Measurements from ENCODE around the gene FKBP6. TPM values are rescaled to one million over a fixed set of nuclear protein-coding genes. Genes with fewer than 3 reads are reported as not detected.
"Not testable (repeated sequence)": the region's sequence is repeated elsewhere in the genome, so short reads cannot be mapped to it uniquely, and the experiment has no call there.

The FKBP6 gene, protein sequence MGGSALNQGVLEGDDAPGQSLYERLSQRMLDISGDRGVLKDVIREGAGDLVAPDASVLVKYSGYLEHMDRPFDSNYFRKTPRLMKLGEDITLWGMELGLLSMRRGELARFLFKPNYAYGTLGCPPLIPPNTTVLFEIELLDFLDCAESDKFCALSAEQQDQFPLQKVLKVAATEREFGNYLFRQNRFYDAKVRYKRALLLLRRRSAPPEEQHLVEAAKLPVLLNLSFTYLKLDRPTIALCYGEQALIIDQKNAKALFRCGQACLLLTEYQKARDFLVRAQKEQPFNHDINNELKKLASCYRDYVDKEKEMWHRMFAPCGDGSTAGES
- total RNA-seq, result not detected

DNA sequence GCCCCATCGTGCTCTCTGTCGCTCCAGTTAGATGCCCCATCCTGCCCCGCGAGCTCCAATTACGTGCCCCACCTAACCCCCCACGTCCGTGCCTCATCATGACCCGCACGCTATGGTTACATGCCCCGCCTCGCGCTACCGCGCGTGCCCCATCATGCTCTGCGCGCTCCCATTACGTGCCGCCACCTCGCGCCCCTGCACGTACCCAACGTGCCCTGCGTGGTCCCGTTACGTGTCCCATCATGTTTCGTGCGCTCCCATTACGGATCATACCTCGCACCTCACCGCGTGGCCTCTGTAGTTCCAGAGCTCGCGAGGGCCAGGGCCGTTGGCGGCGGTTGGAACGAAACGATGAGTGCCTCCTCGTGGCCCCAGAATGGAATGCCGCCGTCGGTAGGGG, at the start of gene FKBP6, which contains the start of gene TRIM50:
Gene FKBP6 (plus strand): TSS at position 240 of the 400 bp plus-strand sequence. CDS start 268 bp downstream, outside the sequence.
Gene TRIM50 (minus strand): TSS at position 161 of the 400 bp plus-strand sequence. CDS start 3,295 bp downstream, outside the sequence.
- H3K27me3 ChIP-seq; H3K36me3 ChIP-seq; H3K4me3 ChIP-seq; intact Hi-C loops (cut with DNase I); DNase-seq (ENCODE audit: low spot score in 2 of 2); H3K9me3 ChIP-seq; H3K27ac ChIP-seq; H3K4me1 ChIP-seq: not testable (repeated sequence)

DNA sequence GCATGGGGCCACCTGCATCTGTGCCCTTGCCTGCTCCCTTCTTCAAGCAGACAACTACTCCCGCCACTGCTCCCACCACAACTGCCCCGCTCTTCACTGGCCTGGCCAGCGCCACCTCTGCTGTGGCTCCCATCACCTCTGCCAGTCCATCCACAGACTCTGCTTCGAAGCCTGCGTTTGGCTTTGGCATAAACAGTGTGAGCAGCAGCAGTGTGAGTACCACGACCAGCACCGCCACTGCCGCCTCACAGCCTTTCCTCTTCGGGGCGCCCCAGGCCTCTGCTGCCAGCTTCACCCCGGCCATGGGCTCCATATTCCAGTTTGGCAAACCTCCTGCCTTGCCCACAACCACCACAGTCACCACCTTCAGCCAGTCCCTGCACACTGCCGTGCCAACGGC, 30.7 kb upstream of the FKBP6 start:
- H3K9me3 ChIP-seq; H3K27me3 ChIP-seq; H3K36me3 ChIP-seq; intact Hi-C loops (cut with DNase I); DNase-seq (ENCODE audit: low spot score in 2 of 2); H3K27ac ChIP-seq; H3K4me3 ChIP-seq; H3K4me1 ChIP-seq: not testable (repeated sequence)

DNA sequence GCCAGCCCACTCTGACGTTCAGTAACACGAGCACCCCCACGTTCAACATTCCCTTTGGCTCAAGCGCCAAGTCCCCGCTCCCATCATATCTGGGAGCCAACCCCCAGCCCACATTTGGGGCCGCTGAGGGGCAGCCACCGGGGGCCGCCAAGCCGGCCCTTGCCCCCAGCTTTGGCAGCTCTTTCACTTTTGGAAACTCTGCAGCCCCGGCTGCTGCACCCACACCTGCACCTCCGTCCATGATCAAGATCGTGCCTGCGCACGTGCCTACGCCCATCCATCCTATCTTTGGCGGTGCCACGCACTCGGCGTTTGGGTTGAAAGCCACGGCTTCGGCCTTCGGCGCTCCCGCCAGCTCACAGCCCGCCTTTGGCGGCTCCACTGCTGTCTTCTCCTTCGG, 30.3 kb upstream of the FKBP6 start:
- H3K36me3 ChIP-seq; H3K27me3 ChIP-seq; H3K4me1 ChIP-seq; H3K27ac ChIP-seq; H3K9me3 ChIP-seq; intact Hi-C loops (cut with DNase I); H3K4me3 ChIP-seq; DNase-seq (ENCODE audit: low spot score in 2 of 2): not testable (repeated sequence)

DNA sequence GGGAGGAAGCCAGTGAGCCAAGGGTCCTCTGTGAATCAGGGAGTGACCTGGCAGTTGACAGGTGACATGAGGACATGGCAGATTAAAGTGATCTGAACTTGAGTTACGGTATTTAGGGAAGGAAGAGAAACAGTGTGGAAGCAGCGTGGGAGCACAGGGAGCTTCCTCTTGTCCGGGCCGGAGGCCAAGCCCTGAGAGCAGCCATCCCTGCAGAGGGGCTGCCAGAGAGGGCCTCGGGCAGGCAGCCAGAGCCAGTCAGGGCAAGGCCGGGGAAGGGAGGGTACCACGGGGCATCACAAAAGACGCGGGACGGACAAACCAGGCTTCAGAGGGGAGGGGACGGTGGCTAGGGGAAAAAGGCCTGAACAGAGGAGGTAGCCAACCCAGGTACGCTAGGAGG, 28.1 kb upstream of the FKBP6 start:
- H3K4me3 ChIP-seq; H3K27ac ChIP-seq; H3K9me3 ChIP-seq; DNase-seq (ENCODE audit: low spot score in 2 of 2); H3K27me3 ChIP-seq; intact Hi-C loops (cut with DNase I); H3K4me1 ChIP-seq: not testable (repeated sequence)
- H3K36me3 ChIP-seq, result peaks cover 20 to 21% of the 10 kb centered on the region in 2 donors

DNA sequence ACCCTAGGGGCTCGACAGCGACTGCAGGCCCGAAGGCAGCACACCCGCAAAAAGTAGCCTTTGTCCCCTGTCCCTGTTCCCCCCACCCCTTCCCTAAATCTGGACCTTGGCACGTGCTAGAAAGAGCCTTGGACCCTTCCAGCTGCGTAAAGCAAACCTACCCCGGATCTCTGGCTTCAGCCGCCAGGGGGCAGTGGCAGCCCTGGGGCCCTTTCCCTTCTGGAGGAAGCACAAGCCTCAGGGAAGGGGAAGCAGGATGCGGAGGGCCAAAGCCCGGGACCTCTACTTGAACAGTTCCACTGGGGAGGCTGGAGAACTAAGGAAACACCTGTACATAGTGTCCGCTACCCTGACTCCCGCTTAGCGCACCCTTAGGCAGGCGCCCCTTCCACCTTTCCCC, 26.9 kb upstream of the FKBP6 start:
- DNase-seq (ENCODE audit: low spot score in 2 of 2); H3K4me1 ChIP-seq; intact Hi-C loops (cut with DNase I); H3K4me3 ChIP-seq; H3K27me3 ChIP-seq; H3K9me3 ChIP-seq; H3K27ac ChIP-seq: not testable (repeated sequence)
- peaks cover 20 to 29% of the 10 kb centered on the region in 2 donors for H3K36me3 ChIP-seq

DNA sequence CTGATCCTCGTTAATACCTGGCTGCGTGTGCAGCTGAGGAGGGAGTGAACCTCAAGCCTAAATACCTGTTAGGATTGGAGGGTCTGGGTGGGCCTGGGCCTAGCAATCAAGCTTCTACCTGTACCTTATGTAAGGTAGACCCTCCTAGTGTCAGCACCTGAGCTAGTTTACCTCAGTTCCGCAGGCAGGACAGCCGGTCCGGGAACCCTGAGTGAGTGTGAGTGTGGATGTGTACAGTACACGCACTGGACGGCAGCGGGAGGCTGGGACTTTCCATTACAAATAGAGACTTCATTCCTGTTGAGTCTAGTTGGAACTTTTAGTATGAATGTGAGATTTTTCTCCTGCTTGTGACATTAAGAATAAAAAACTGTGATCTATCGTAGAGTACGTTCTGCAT, 25.1 kb upstream of the FKBP6 start:
- DNase-seq (ENCODE audit: low spot score in 2 of 2), result peak in 1 of 2 donors; percentile 25
- H3K27ac ChIP-seq; intact Hi-C loops (cut with DNase I): not testable (repeated sequence)

DNA sequence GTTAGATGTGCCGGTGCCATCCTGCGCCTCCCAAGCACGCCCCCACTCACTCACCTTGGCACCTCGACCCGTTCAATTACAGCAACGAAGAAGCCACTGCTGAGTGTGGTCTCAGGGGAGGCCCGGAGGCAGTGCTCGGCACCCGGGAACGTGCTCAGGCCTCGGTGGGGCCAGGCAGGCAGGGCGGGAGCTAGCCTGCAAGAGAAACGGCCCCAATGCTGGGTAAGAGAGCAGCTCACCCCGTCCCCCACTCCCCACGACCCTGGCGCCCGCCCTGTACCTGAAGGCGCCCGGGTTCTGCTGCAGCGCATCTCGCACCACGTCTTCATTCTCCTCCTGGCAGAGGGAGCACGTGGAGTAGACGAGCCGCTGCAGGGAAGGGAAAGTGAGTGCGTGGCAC, 24.4 kb upstream of the FKBP6 start:
- Histone ChIP-seq H3K4me3 (no peak overlapping the region), H3K27me3 (no peaks in the 10 kb centered on the region), H3K36me3 (peaks cover 27 to 29% of the 10 kb centered on the region in 2 donors), H3K9me3 (no peaks in the 10 kb centered on the region), H3K4me1 (peaks cover 0 to 6% of the 10 kb centered on the region in 2 donors), H3K27ac (no peak overlapping the region)
- intact Hi-C loops (cut with DNase I), result no loop called here
- TF ChIP-seq, protein P1, sequence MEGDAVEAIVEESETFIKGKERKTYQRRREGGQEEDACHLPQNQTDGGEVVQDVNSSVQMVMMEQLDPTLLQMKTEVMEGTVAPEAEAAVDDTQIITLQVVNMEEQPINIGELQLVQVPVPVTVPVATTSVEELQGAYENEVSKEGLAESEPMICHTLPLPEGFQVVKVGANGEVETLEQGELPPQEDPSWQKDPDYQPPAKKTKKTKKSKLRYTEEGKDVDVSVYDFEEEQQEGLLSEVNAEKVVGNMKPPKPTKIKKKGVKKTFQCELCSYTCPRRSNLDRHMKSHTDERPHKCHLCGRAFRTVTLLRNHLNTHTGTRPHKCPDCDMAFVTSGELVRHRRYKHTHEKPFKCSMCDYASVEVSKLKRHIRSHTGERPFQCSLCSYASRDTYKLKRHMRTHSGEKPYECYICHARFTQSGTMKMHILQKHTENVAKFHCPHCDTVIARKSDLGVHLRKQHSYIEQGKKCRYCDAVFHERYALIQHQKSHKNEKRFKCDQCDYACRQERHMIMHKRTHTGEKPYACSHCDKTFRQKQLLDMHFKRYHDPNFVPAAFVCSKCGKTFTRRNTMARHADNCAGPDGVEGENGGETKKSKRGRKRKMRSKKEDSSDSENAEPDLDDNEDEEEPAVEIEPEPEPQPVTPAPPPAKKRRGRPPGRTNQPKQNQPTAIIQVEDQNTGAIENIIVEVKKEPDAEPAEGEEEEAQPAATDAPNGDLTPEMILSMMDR (IDR thresholded peaks at IDR 0.05), result no peak
- peak in 1 of 2 donors; percentile 48 for DNase-seq (ENCODE audit: low spot score in 2 of 2)

More for the DNA sequence above, 25.1 kb upstream of the FKBP6 start:
- not testable (repeated sequence) for H3K4me3 ChIP-seq, H3K9me3 ChIP-seq, H3K4me1 ChIP-seq, H3K27me3 ChIP-seq
- peaks cover 27 to 29% of the 10 kb centered on the region in 2 donors for H3K36me3 ChIP-seq

DNA sequence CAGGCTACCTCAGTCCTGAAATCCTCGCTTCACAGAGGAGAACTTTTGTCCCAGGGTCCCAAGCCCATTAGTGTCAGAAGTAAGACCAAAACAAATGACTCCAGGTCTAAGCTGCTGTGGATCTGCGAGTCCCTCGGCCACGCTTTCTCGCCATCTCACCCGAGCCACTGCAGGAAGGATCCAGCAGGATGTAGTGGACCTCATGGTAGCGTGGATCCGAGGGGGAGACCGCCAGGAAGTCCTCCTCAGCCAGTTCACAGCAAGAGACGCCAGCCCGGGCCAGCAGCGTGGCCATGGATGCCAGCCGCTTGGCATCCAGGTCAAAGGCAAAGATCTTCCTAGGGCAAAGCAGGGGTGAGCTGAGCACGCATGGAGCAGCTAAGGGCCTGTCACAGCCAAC, 23.9 kb upstream of the FKBP6 start:
- Histone ChIP-seq H3K9me3 (no peaks in the 10 kb centered on the region), H3K36me3 (peaks cover 27 to 29% of the 10 kb centered on the region in 2 donors), H3K27ac (no peak overlapping the region), H3K4me1 (peaks cover 0 to 9% of the 10 kb centered on the region in 2 donors), H3K27me3 (no peaks in the 10 kb centered on the region), H3K4me3 (no peak overlapping the region)
- peak in 1 of 2 donors; percentile 55 for DNase-seq (ENCODE audit: low spot score in 2 of 2)
- TF ChIP-seq, protein P1 (IDR thresholded peaks at IDR 0.05), result no peak
- intact Hi-C loops (cut with DNase I), result no loop called here

DNA sequence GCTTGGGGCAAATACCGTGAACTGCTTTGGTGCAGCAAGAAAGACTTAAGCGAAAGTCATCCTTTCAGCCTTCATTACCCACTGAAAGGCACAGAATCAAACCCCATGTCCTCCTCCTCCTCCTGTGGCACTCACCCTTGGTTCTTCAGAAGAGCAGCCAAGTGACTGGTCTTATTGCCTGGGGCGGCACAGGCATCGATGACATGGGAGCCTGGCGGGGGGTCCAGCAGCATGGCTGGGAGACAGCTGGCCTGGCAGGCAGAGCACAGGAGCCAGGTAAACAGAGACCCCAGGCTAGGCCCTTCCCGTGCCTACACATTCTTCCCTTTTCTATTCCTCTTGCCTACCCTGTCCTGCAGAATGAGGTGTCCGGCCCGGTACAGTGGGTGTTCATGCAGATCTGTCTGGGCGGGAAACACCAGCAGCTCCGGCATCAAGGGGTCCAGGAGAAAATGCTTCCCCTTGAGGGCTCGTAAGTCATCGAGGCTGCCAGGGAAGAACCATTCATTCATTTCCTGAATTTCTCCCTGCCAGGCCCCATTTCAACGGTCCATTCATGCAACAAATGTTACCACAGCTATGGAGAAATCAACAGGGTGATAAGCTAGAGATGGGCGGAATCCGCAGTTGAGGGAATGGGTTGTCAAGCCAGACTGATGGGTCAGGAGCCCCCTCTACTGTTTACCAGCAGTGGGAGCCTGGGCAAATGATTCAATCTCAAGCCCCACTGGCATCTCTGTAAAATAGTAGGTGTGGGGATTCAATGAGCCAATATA, 23.2 kb upstream of the FKBP6 start:
- H3K27me3 ChIP-seq; intact Hi-C loops (cut with DNase I); DNase-seq (ENCODE audit: low spot score in 2 of 2); H3K4me3 ChIP-seq; H3K9me3 ChIP-seq; H3K27ac ChIP-seq: not testable (repeated sequence)
- Histone ChIP-seq H3K36me3 (peaks cover 27 to 29% of the 10 kb centered on the region in 2 donors), H3K4me1 (peaks cover 0 to 11% of the 10 kb centered on the region in 2 donors)
